Right lobe of liver (tissue), 6 donors: Measurements from ENCODE around the gene CCNQ. TPM values are rescaled to one million over a fixed set of nuclear protein-coding genes. Genes with fewer than 3 reads are reported as not detected.
A peak's percentile ranks its signal among the peaks of the same experiment; 100 is the strongest.

ENCODE experiments used
- ATAC-seq, 4 donors: fragments of 200-7000 bp; cut with Tn5 transposase; one replicate each; pipeline ENCODE4 v1.9.1; 2020; ENCODE audit warnings: mild to moderate bottlenecking in 4 of 4, moderate library complexity in 4 of 4
- DNase-seq, 3 donors: peaks; one replicate each; pipeline ENCODE4 v3.0.0-alpha.2; 2020
- H3K27ac ChIP-seq, 3 donors: fragments of 200-600 bp; one replicate each; pipeline ENCODE4 v1.8.0; 2022
- H3K27me3 ChIP-seq, 2 donors: fragments of 200-600 bp; one replicate each; pipeline ENCODE4 v1.8.0; 2022
- H3K36me3 ChIP-seq, 4 donors: fragments of 200-600 bp; sonication (generic) in 1 of 4; one replicate each; pipeline versions ENCODE4 v1.5.1 to v1.8.0; 2017 to 2022; ENCODE audit warnings: control low read depth in 1 of 4
- H3K4me1 ChIP-seq, 4 donors: fragments of 200-600 bp; sonication (generic) in 1 of 4; one replicate each; pipeline versions ENCODE4 v1.5.1 to v1.8.0; 2017 to 2022; ENCODE audit warnings: control low read depth in 1 of 4
- H3K4me3 ChIP-seq, 3 donors: fragments of 200-600 bp; one replicate each; pipeline ENCODE4 v1.8.0; 2022
- H3K9me3 ChIP-seq, 4 donors: fragments of 200-600 bp; sonication (generic) in 1 of 4; one replicate each; pipeline versions ENCODE4 v1.5.1 to v1.8.0; 2017 to 2022; ENCODE audit warnings: control low read depth in 1 of 4
- CTCF ChIP-seq, 4 donors: fragments of 200-600 bp in 3 of 4; fragments of 450-650 bp in 1 of 4; IDR thresholded peaks; one replicate each; pipeline versions ENCODE4 v1.5.1 to v1.8.0; 2016 to 2022; ENCODE audit warnings: antibody characterized with exemption in 4 of 4, mild to moderate bottlenecking in 2 of 4
- POLR2A ChIP-seq: fragments of 450-650 bp; IDR thresholded peaks from one replicate; pipeline ENCODE4 v1.6.1; 2017; ENCODE audit warnings: antibody characterized with exemption, mild to moderate bottlenecking
- WGBS: methylation state at CpG from one replicate; pipeline ENCODE4 v1.1.6; 2018; ENCODE audit warnings: low coverage, low lambda C conversion rate; ENCODE audit not compliant: insufficient coverage; ENCODE audit errors: missing lambda C conversion rate; 5-methylcytosine and 5-hydroxymethylcytosine counted together
- intact Hi-C, 2 donors: fragments of 100-400 bp; cut with DNase I; formaldehyde crosslinking; loops; one replicate each; pipeline versions ENCODE4 v1.11.2 to v1.14.1; 2022
- total RNA-seq, 6 experiments: library from RNA; depleted of rRNA in 2 of 6; stranded (reverse); fragments of >200 nt in 2 of 6; fragmentation: NEBNext Ultra II Directional in 3 of 6; extraction: Animal tissue kit (Norgen Biotek cat#: 25700) in 3 of 6; gene quantifications; one replicate each; pipeline versions ENCODE4 v1.1.0 to v1.2.4, GENCODE V29; 2016 to 2023
- donor health status: DM: no; HTN: yes; CAD: no.
- donor health status: DM: no; HTN: no; CAD: no.
- donor health status: DM: no; HTN: no; CAD: no.
- donor health status: DM: no; HTN: yes; CAD: no.
- donor health status: DM: no; HTN: yes; CAD: no.

Gene CCNQ
- total RNA-seq, 6 experiments from 2014 or later, result 5.6 to 14.0 (median 7.5) TPM

GRCh38 chrX:153592091-153592833, 6.7 kb downstream of the CCNQ start:
- H3K27me3 ChIP-seq, result no peaks in the 10 kb centered on the region
- TF ChIP-seq POLR2A (no peak), CTCF (IDR thresholded peaks at IDR 0.05) (no peak)
- H3K36me3 ChIP-seq, result peaks cover 0 to 6% (median under 1%) of the 10 kb centered on the region in 4 donors
- no peaks in the 10 kb centered on the region for H3K9me3 ChIP-seq
- ATAC-seq (no peak), DNase-seq (peak in 1 of 3 donors; percentile 51)
- no peak overlapping the region for H3K27ac ChIP-seq
- intact Hi-C loops, result no loop called here
- no peak overlapping the region for H3K4me3 ChIP-seq
- H3K4me1 ChIP-seq, result no peaks in the 10 kb centered on the region
- WGBS, result 89% methylated on average over 14 of the region's 30 CpGs

GRCh38 chrX:153590961-153591956, 7.7 kb downstream of the CCNQ start:
- no peak for DNase-seq
- intact Hi-C loops, result no loop called here
- H3K4me3 ChIP-seq, result no peak overlapping the region
- no peak for TF ChIP-seq POLR2A
- TF ChIP-seq CTCF (IDR thresholded peaks at IDR 0.05), result no peak
- ATAC-seq, result no peak
- no peaks in the 10 kb centered on the region for H3K9me3 ChIP-seq
- no peak overlapping the region for H3K27ac ChIP-seq
- peaks cover 0 to 6% (median under 1%) of the 10 kb centered on the region in 4 donors for H3K36me3 ChIP-seq
- WGBS, result 83% methylated on average over 1 of the region's 26 CpGs
- no peaks in the 10 kb centered on the region for H3K4me1 ChIP-seq
- H3K27me3 ChIP-seq, result no peaks in the 10 kb centered on the region

- no peak overlapping the region for H3K4me3 ChIP-seq
- no peak overlapping the region for H3K27ac ChIP-seq
- DNase-seq (no peak), ATAC-seq (no peak)
- no peaks in the 10 kb centered on the region for H3K4me1 ChIP-seq
- H3K27me3 ChIP-seq, result no peaks in the 10 kb centered on the region
- intact Hi-C loops, result no loop called here
- no CpG with 5 or more reads among the region's 29 CpGs for WGBS
- H3K36me3 ChIP-seq, result peaks cover 0 to 6% (median under 1%) of the 10 kb centered on the region in 4 donors
- no peak for TF ChIP-seq POLR2A
- TF ChIP-seq CTCF (IDR thresholded peaks at IDR 0.05), result no peak
- no peaks in the 10 kb centered on the region for H3K9me3 ChIP-seq
These were observed 10.0 kb downstream of the CCNQ start for GRCh38 chrX:153588782-153589446.

- Histone ChIP-seq H3K36me3 (peaks cover 0 to 6% (median under 1%) of the 10 kb centered on the region in 4 donors), H3K4me1 (no peaks in the 10 kb centered on the region), H3K27ac (no peak overlapping the region), H3K9me3 (no peaks in the 10 kb centered on the region), H3K4me3 (no peak overlapping the region), H3K27me3 (no peaks in the 10 kb centered on the region)
- TF ChIP-seq POLR2A (no peak), CTCF (IDR thresholded peaks at IDR 0.05) (no peak)
- WGBS, result 80% methylated on average over 11 of the region's 18 CpGs
- DNase-seq (no peak), ATAC-seq (no peak)
- intact Hi-C loops, result no loop called here
These were observed 10.7 kb downstream of the CCNQ start for GRCh38 chrX:153588021-153588781.
